NCI-H748 treated with DMSO at 0.1 percent for 48 hours (cell line): ENCODE data around the gene OTOP2.
"Not testable (repeated sequence)": the region's sequence is repeated elsewhere in the genome, so short reads cannot be mapped to it uniquely, and the experiment has no call there.

Experiments used
- DNase-seq: peaks from one replicate; lab custom pipeline; 2025; lab: John Stamatoyannopoulos, UW

OTOP2 gene

GRCh38 chr17:74901353-74902135, 22.5 kb upstream of the OTOP2 start:
- DNase-seq, result no peak

DNA sequence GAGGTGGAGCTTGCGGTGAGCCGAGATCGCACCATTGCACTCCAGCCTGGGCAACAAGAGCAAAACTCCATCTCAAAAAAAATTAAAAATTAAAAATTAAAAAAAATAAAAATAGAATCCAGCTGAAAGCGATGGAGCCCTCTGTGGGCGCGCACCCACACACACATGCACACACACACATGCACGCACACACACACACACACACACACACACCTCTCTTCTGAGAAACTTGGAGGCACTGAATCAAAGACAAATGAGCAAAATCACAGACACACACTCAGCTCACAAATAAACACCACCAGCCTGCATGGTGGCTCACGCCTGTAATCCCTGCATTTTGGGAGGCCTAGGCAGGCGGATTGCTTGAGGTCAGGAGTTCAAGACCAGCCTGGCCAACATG, 21.0 kb upstream of the OTOP2 start:
- no peak for DNase-seq

DNA sequence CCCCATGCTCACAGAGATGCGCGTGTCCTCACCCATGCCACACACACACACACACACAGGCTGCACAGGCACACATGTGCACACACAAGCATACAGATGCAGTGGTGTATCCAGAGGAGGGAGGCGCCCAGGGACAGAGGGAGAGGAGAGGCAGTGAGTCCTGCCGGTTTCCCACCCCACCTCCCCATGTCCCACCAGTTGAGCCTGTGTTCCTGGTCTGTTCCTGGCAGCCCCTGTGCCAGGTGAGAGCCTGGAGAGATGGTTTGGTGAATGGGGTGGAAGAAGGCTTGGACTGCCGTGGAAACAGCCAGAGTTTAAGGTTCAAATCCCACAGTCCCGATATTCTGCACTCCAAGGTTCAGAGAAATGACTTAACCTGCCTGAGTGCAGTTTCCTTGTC, 20.4 kb upstream of the OTOP2 start:
- DNase-seq, result no peak

- DNase-seq, result no peak
These were observed 19.2 kb upstream of the OTOP2 start for GRCh38 chr17:74904687-74905409.

DNA sequence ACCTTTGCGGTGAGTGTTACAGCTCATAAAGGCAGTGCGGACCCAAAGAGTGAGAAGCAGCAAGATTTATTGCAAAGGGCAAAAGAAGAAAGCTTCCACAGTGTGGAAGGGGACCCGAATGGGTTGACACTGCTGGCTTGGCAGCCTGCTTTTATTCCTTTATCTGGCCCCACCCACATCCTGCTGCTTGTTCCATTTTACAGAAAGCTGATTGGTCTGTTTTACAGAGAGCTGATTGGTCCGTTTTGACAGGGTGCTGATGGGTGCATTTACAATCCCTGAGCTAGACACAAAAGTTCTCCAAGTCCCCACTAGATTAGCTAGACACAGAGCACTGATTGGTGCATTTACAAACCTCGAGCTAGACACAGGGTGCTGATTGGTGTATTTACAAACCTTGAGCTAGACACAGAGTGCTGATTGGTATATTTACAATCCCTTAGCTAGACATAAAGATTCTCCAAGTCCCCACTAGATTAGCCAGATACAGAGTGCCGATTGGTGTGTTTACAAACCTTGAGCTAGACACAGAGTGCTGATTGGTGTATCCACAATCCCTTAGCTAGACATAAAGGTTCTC, 17.8 kb upstream of the OTOP2 start:
- not testable (repeated sequence) for DNase-seq

- DNase-seq, result no peak
These were observed 17.1 kb upstream of the OTOP2 start for GRCh38 chr17:74907012-74907411.

- DNase-seq, result not testable (repeated sequence)
These were observed 15.0 kb upstream of the OTOP2 start for GRCh38 chr17:74909097-74909496.

DNA sequence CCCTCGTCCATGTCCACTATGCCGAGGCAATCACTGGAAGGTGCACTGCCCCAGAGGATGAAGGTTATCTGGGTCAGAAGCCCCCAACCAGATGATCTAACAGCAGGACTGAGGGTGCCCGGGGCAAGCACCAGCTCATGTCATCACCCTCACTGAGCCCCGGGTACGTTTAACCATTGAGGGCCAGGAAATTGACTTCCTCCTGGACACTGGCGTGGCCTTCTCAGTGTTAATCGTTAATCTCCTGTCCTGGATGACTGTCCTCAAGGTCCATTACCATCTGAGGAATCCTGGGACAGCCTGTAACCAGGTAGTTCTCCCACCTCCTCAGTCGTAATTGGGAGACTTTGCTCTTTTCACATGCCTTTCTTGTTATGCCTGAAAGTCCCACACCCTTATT, 12.7 kb upstream of the OTOP2 start:
- not testable (repeated sequence) for DNase-seq

DNA sequence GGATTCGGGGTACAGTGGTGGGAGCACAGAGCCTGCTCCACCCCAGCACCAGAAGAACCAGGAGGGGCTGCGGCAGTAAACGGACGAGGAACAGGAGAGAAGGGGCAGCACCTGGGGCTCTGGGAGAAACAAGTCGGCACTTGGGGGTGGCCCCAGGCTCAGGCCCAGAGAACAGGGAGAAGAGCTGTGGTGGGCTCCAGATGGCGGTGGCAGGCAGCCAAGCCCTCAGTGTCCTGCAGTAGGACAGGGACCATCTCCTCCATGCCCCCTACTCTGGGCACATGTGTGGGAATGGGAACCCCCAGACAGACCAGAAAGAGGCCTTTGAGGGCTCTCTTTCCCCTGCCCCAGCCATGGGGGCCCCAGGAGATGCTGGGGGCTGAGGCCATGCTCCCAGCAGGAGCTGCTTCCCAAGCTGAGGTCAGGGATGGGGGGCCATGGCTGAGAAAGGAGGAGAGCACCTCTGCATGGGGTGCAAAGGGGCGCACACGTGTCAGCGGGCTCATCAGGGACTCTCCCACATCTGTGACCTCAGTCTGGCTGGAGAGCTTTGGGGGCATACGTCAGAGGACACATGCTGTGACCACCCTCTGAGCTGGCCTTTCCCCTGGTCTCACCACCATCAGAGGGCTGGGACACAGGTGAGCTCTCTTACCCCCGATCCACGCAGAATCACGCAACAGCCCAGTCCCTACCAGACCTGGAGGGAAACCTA, 7.8 kb upstream of the OTOP2 start:
- no peak for DNase-seq

- no peak for DNase-seq
These were observed 7.2 kb upstream of the OTOP2 start for GRCh38 chr17:74916851-74917199.

DNA sequence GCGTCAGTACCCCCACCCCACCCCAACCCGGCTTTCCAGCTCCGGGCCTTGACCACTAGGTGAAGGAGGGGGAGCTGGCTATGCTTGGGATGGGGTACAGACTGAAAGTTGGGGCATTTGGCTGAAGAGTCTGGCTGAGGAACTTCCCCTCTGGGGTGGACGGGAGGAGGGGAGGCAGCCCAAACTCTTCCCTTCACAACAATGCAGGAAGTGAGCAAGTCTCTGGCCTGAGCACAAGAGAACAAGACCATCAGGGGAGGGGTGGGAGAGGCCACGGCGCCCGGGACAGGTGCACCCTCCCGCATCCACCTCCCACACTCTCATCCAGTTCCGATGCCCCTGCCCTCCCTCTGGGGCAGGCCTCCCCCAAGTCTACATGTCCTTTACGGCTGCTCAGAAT, 6.6 kb upstream of the OTOP2 start:
- DNase-seq, result no peak

DNA sequence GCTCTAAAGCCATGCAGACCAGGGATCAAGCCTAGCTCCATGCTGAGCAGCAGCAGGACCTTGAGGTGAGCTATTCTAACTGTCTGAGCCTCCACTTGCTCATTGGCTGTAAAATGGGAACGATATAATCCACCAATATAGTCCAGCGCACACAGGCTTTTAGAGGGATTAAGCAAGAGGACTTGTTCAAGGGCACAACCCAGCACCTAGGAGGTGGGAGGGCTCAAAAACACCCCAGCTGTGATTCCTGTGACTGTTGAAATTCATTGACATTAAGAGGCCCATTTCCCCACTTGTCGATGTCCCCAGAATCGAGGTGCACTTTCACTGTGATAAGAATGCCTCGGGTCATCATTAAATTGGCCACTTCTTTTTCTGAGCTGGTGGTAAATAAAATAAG, 5.2 kb upstream of the OTOP2 start:
- no peak for DNase-seq

- no peak for DNase-seq
These were observed 4.4 kb upstream of the OTOP2 start for GRCh38 chr17:74919440-74920305.

DNA sequence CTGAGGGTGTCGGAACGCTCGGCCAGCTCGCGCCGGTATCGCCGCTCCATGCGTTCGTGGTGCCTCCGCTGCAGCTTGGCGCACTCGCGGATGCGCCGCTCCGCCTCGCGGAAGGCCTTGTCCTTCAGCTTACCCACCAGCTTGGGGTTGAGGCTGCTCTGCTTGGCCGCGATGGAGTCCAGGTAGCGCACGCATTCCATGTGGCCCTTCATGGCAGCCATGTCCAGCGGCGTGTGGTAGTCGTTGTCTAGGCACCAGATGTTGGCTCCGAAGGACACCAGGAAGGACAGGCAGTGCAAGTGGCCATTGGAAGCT, 3.8 kb upstream of the OTOP2 start:
- no peak for DNase-seq

DNA sequence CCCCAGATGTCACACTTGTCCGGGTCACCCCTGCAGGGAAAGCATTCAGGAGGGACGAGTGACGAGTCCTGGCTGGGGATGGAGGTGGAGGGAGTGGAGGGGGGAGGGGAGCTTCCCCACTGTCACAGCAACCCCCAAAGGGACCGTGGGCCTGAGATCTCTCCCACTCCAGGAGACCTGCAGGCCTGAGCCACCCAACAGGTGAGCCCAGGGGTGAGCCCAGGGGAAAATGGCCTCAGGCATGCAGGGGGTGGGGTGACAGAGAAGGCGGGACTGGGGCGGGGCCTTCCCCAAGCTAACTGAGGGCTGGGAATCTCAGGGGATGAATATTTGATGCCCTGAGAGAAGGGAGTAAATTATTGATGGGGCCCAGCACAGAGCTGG, 3.4 kb upstream of the OTOP2 start:
- DNase-seq, result no peak

- no peak for DNase-seq
These were observed 2.9 kb upstream of the OTOP2 start for GRCh38 chr17:74921026-74921681.

DNA sequence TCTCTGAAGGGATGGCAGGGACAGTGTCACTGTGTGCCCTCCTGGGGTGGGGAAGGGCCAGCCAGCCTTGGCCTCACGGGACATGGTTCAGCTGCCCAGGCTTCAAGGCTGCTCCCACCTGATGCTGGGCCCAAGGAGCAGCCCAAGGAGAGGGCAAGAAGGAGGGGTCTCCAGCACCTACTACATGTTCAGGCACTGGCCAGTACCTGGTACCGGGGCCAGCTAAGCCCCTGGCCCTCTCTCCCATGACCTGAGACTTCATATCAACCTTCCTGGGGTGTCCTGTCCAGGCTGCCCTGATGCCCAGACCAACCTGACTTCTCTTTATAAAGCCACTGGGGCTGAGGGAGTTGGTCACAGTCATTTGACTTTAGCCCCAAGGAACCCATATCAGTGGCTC, 2.3 kb upstream of the OTOP2 start:
- DNase-seq, result no peak

DNA sequence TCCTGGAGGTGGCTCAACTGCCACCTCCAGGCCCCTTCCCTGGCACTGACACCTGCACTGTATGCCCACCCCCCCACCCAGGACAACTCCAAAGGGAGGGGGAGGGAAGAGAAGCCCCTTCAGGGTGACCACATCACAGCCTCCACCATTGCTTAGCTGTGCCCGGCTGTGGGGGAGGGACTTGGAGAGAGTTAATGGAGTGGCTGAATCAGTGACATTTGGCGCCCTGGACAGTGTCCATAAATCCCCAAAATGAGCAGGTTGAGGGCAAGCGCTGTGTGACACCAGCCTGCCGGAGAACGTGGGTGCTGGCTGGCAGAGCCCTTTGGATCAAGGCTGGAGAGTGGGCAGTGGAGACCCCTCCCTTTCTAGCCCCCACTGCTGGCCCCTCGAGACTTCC, 1.9 kb upstream of the OTOP2 start:
- DNase-seq, result no peak

GRCh38 chr17:74922694-74923537, 1.2 kb upstream of the OTOP2 start, which contains the start of gene USH1G:
TSS of gene USH1G (minus strand) at chr17:74923255. CDS start at chr17:74923073, 182 bp downstream.
- no peak for DNase-seq

DNA sequence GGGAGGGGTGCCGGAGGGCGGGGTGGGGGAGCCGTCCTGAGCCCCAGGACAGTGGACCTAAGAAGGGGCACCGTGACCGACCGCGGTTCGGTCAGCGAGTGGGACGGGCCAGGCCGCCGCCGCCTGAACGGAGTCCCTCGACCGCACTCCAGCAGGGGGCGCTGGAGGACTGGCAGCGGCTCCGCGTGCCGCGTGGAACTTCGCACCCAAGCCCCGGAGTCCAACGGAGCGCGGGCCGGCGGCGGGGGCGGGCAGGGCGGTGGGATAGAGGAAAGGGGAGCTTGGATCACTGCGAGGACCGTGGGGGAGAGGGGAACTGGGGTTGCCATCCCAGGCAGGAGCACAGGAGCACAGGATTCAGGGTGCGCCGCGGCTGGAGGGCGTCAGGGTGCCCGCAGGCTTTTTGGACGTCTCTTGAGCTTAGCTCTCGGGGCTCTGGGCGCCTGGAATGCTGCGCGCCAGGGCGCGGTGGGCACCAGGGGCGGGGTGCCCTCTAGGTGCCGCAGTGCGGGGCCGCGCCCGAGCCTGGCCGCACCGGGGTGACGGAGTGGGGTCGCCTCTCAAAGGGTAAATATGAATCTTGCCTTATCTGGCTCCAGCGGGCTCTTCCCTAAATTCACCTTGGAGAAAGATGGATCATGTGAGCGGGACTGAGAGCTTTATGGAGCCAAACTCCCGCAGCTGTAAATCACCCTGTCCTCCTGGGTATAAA, 379 bp upstream of the OTOP2 start:
- DNase-seq, result no peak
